ENCODE measurements around the gene RAD54L.
"Not testable (repeated sequence)": the region's sequence is repeated elsewhere in the genome, so short reads cannot be mapped to it uniquely, and the experiment has no call there.

RAD54L gene

GRCh38 chr1:46241733-46242132 lies 5.8 kb upstream of the RAD54L start:
- H3K4me1 ChIP-seq (ENCODE audit: control insufficient read depth, insufficient read depth, low read length, unreplicated experiment); H3K36me3 ChIP-seq (ENCODE audit: insufficient read depth, low read length); H2AFZ ChIP-seq (ENCODE audit: low read length, unreplicated experiment); H3K4me3 ChIP-seq (ENCODE audit: low read depth, low read length); H3K27ac ChIP-seq (ENCODE audit: low read depth, low read length); H3K27me3 ChIP-seq (ENCODE audit: insufficient read depth, low read length); H3K79me2 ChIP-seq (ENCODE audit: control insufficient read depth, insufficient read depth, low read length, unreplicated experiment): not testable (repeated sequence)

- Histone ChIP-seq H3K27me3 (ENCODE audit: insufficient read depth, low read length) (no peaks in the 10 kb centered on the region), H3K4me3 (ENCODE audit: low read depth, low read length) (no peak overlapping the region), H3K4me1 (ENCODE audit: control insufficient read depth, insufficient read depth, low read length, unreplicated experiment) (peaks cover 5% of the 10 kb centered on the region), H3K79me2 (ENCODE audit: control insufficient read depth, insufficient read depth, low read length, unreplicated experiment) (peaks cover under 1% of the 10 kb centered on the region), H3K36me3 (ENCODE audit: insufficient read depth, low read length) (0 out of 2 replicates have a peak, but pooled peaks cover 2% of the 10 kb centered on the region), H2AFZ (ENCODE audit: low read length, unreplicated experiment) (no peak overlapping the region), H3K27ac (ENCODE audit: low read depth, low read length) (no peak overlapping the region)
Observed at GRCh38 chr1:46242918-46243317, 4.6 kb upstream of the RAD54L start.

- not testable (repeated sequence) for H3K4me3 ChIP-seq (ENCODE audit: low read depth, low read length); H3K27me3 ChIP-seq (ENCODE audit: insufficient read depth, low read length); H3K36me3 ChIP-seq (ENCODE audit: insufficient read depth, low read length); H3K27ac ChIP-seq (ENCODE audit: low read depth, low read length); H3K79me2 ChIP-seq (ENCODE audit: control insufficient read depth, insufficient read depth, low read length, unreplicated experiment); H2AFZ ChIP-seq (ENCODE audit: low read length, unreplicated experiment)
- peaks cover 12% of the 10 kb centered on the region for H3K4me1 ChIP-seq (ENCODE audit: control insufficient read depth, insufficient read depth, low read length, unreplicated experiment)
Observed at GRCh38 chr1:46243831-46244230, 3.7 kb upstream of the RAD54L start.

- no peaks in the 10 kb centered on the region for H3K27me3 ChIP-seq (ENCODE audit: insufficient read depth, low read length)
- H3K79me2 ChIP-seq (ENCODE audit: control insufficient read depth, insufficient read depth, low read length, unreplicated experiment) = peaks cover 17% of the 10 kb centered on the region
- H3K4me3 ChIP-seq (ENCODE audit: low read depth, low read length) = no peak overlapping the region
- no peak overlapping the region for H2AFZ ChIP-seq (ENCODE audit: low read length, unreplicated experiment)
- peaks cover 13% of the 10 kb centered on the region for H3K4me1 ChIP-seq (ENCODE audit: control insufficient read depth, insufficient read depth, low read length, unreplicated experiment)
- H3K27ac ChIP-seq (ENCODE audit: low read depth, low read length) = no peak overlapping the region
- H3K36me3 ChIP-seq (ENCODE audit: insufficient read depth, low read length) = no peaks in the 10 kb centered on the region
Observed at GRCh38 chr1:46244656-46245371, 2.7 kb upstream of the RAD54L start.

GRCh38 chr1:46246136-46246535 lies 1.4 kb upstream of the RAD54L start:
- not testable (repeated sequence) for H3K27ac ChIP-seq (ENCODE audit: low read depth, low read length); H3K27me3 ChIP-seq (ENCODE audit: insufficient read depth, low read length); H2AFZ ChIP-seq (ENCODE audit: low read length, unreplicated experiment); H3K36me3 ChIP-seq (ENCODE audit: insufficient read depth, low read length)
- peaks cover 13% of the 10 kb centered on the region for H3K4me1 ChIP-seq (ENCODE audit: control insufficient read depth, insufficient read depth, low read length, unreplicated experiment)
- H3K79me2 ChIP-seq (ENCODE audit: control insufficient read depth, insufficient read depth, low read length, unreplicated experiment) = peaks cover 24% of the 10 kb centered on the region
- H3K4me3 ChIP-seq (ENCODE audit: low read depth, low read length) = peak overlapping the region; percentile 79; the same call in 1 of the 2 replicates

GRCh38 chr1:46246548-46247435 lies 771 bp upstream of the RAD54L start:
- Histone ChIP-seq H3K27me3 (ENCODE audit: insufficient read depth, low read length) (no peaks in the 10 kb centered on the region), H3K4me3 (ENCODE audit: low read depth, low read length) (peak overlapping the region; percentile 79), H3K4me1 (ENCODE audit: control insufficient read depth, insufficient read depth, low read length, unreplicated experiment) (peaks cover 13% of the 10 kb centered on the region), H2AFZ (ENCODE audit: low read length, unreplicated experiment) (peak overlapping the region; percentile 87), H3K36me3 (ENCODE audit: insufficient read depth, low read length) (peaks cover 6% of the 10 kb centered on the region; the same call in 1 of the 2 replicates), H3K27ac (ENCODE audit: low read depth, low read length) (peak overlapping the region; percentile 57), H3K79me2 (ENCODE audit: control insufficient read depth, insufficient read depth, low read length, unreplicated experiment) (peaks cover 25% of the 10 kb centered on the region)

GRCh38 chr1:46248122-46248920 lies 758 bp downstream of the RAD54L start:
- Histone ChIP-seq H3K4me3 (ENCODE audit: low read depth, low read length) (peak overlapping the region; percentile 86), H3K79me2 (ENCODE audit: control insufficient read depth, insufficient read depth, low read length, unreplicated experiment) (peaks cover 29% of the 10 kb centered on the region), H2AFZ (ENCODE audit: low read length, unreplicated experiment) (peak overlapping the region; percentile 15), H3K36me3 (ENCODE audit: insufficient read depth, low read length) (peaks cover 10% of the 10 kb centered on the region), H3K27me3 (ENCODE audit: insufficient read depth, low read length) (no peaks in the 10 kb centered on the region), H3K27ac (ENCODE audit: low read depth, low read length) (peak overlapping the region; percentile 69), H3K4me1 (ENCODE audit: control insufficient read depth, insufficient read depth, low read length, unreplicated experiment) (peaks cover 13% of the 10 kb centered on the region)

- Histone ChIP-seq H3K27me3 (ENCODE audit: insufficient read depth, low read length) (no peaks in the 10 kb centered on the region), H3K36me3 (ENCODE audit: insufficient read depth, low read length) (peaks cover 15% of the 10 kb centered on the region), H3K27ac (ENCODE audit: low read depth, low read length) (no peak overlapping the region), H3K4me1 (ENCODE audit: control insufficient read depth, insufficient read depth, low read length, unreplicated experiment) (no peaks in the 10 kb centered on the region), H3K79me2 (ENCODE audit: control insufficient read depth, insufficient read depth, low read length, unreplicated experiment) (peaks cover 12% of the 10 kb centered on the region), H2AFZ (ENCODE audit: low read length, unreplicated experiment) (no peak overlapping the region), H3K4me3 (ENCODE audit: low read depth, low read length) (no peak overlapping the region)
Observed at GRCh38 chr1:46254668-46255067, 7.1 kb downstream of the RAD54L start.

- H2AFZ ChIP-seq (ENCODE audit: low read length, unreplicated experiment) = no peak overlapping the region
- H3K27ac ChIP-seq (ENCODE audit: low read depth, low read length) = no peak overlapping the region
- peaks cover 5% of the 10 kb centered on the region for H3K79me2 ChIP-seq (ENCODE audit: control insufficient read depth, insufficient read depth, low read length, unreplicated experiment)
- no peaks in the 10 kb centered on the region for H3K4me1 ChIP-seq (ENCODE audit: control insufficient read depth, insufficient read depth, low read length, unreplicated experiment)
- no peak overlapping the region for H3K4me3 ChIP-seq (ENCODE audit: low read depth, low read length)
- no peaks in the 10 kb centered on the region for H3K27me3 ChIP-seq (ENCODE audit: insufficient read depth, low read length)
- peaks cover 19% of the 10 kb centered on the region; the same call in 1 of the 2 replicates for H3K36me3 ChIP-seq (ENCODE audit: insufficient read depth, low read length)
Observed at GRCh38 chr1:46256523-46256922, 9.0 kb downstream of the RAD54L start.

GRCh38 chr1:46262508-46262907 lies 14.9 kb downstream of the RAD54L start:
- no peak overlapping the region for H3K27ac ChIP-seq (ENCODE audit: low read depth, low read length)
- H3K27me3 ChIP-seq (ENCODE audit: insufficient read depth, low read length) = no peaks in the 10 kb centered on the region
- H3K4me3 ChIP-seq (ENCODE audit: low read depth, low read length) = no peak overlapping the region
- peaks cover 30% of the 10 kb centered on the region; the same call in 1 of the 2 replicates for H3K36me3 ChIP-seq (ENCODE audit: insufficient read depth, low read length)
- H3K4me1 ChIP-seq (ENCODE audit: control insufficient read depth, insufficient read depth, low read length, unreplicated experiment) = no peaks in the 10 kb centered on the region
- no peak overlapping the region for H2AFZ ChIP-seq (ENCODE audit: low read length, unreplicated experiment)
- no peaks in the 10 kb centered on the region for H3K79me2 ChIP-seq (ENCODE audit: control insufficient read depth, insufficient read depth, low read length, unreplicated experiment)
